Umbilical cord (tissue), 2 donors: Measurements from ENCODE around the gene MSH4. TPM values are rescaled to one million over a fixed set of nuclear protein-coding genes. Genes with fewer than 3 reads are reported as not detected.
A peak's percentile ranks its signal among the peaks of the same experiment; 100 is the strongest.
"Not testable (repeated sequence)": the region's sequence is repeated elsewhere in the genome, so short reads cannot be mapped to it uniquely, and the experiment has no call there.

Experiments used
- DNase-seq: peaks from one replicate; pipeline ENCODE4 v3.0.0-alpha.2; 2015; ENCODE audit warnings: low spot score
- total RNA-seq: library from RNA; depleted of rRNA; stranded (reverse); fragments of >200 nt; gene quantifications from one replicate; pipeline ENCODE4 v1.2.3, GENCODE V29; 2014; ENCODE audit warnings: low replicate concordance; ENCODE audit not compliant: insufficient read depth

Gene MSH4
- total RNA-seq, 1 donor from 2014 or later, result 0.24 TPM

- DNase-seq, result no peak
These were observed 934 bp upstream of the MSH4 start for GRCh38 chr1:75795703-75796193.

- DNase-seq, result no peak
These were observed 549 bp downstream of the MSH4 start for GRCh38 chr1:75797273-75797588.

DNA sequence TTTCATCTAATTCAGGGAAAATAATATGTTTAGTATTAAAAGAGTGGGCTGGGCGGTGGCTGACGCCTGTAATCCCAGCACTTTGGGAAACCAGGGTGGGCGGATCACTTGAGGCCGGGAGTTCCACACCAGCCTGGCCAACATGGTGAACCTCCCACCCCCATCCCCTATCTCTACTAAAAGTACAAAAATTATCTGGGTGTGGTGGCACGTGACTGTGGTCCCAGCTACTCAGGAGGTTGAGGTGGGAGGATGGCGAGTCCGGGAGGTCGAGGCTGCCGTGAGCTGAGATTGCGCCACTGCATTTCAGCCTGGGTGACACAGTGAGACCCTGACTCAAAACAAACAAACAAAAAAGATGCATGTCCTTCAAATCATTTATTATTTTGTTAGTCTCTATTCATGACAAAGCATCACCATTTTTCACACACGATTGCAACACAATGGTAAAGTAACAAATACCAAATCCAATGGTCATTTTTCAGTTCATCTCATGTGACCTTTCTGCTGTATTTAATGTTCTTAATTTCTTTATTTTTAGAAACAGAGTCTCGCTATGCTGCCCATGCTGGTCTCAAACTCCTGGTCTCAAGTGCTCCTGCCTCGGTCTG, 1.0 kb downstream of the MSH4 start:
- DNase-seq, result no peak

GRCh38 chr1:75801480-75801879, 4.8 kb downstream of the MSH4 start:
- DNase-seq, result not testable (repeated sequence)

- DNase-seq, result no peak
These were observed 12.2 kb downstream of the MSH4 start for GRCh38 chr1:75808921-75809320.

- DNase-seq, result not testable (repeated sequence)
These were observed 13.4 kb downstream of the MSH4 start for GRCh38 chr1:75810113-75810512.

DNA sequence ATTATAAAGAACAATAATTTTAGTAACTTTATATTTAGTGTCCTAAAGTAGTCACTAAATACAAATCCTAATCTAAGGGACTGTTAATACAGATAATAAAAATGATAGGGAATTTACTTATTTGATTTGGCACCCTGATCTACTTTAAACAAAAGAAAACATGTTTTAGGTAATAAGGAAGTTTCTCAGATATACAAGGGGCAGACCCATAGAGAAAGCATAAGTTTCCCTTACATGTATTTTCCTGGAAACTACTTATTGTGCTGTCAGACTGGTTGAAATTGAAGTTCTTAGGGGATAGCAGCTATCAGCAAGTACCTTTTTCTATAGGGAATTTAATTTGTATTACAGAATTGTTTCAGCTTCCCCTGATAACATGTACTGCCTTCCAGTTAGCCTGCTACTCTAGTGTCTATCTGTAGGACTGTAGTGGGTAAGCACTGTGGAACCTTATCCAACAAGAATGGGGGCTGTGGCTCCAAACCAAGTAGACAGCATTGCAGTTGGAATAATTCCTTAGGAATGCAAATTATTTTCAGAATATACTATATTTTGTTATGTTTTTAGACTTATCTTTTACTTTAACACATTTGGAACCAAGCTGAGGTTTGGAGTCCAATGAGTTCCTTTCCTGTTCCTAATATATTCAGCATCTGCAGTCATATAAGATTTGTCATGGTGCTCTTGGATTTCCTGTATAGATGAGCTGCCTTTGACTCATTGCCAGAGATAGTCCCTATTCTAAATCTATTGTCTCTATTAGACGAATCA, 14.7 kb downstream of the MSH4 start:
- DNase-seq, result no peak

GRCh38 chr1:75812065-75812464, 15.4 kb downstream of the MSH4 start:
- no peak for DNase-seq

DNA sequence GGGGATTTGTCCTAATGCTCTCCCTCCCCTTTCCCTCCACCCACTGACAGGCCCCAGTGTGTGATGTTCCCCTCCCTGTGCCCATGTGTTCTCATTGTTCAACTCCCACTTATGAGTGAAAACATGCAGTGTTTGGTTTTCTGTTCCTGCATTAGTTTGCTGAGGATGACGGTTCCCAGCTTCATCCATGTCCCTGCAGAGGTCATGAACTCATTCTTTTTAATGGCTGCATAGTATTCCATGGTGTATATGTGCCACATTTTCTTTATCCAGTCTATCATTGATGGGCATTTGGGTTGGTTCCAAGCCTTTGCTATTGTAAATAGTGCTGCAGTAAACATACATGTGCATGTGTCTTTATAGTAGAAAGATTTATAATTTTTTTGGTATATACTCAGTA, 26.9 kb downstream of the MSH4 start:
- DNase-seq, result not testable (repeated sequence)

GRCh38 chr1:75836528-75837100, 39.9 kb downstream of the MSH4 start:
- no peak for DNase-seq

DNA sequence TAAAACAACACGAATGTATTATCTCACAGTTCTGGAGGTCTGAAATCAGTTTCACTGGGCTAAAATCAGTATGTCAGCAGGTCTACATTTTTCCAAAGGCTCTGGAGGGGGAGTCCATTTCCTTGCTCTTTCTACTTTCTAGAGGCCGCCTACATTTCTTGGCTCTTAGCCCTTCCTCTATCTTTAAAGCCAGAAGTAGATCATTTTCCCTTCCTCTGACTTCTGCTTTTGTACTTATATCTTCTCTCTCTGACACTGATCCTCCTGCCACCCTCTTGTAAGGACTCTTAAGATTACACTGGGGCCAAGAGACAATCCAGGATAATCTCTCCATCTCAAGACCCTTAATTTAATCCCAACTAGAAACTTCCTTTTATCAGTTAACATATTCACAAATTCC, 41.4 kb downstream of the MSH4 start:
- no peak for DNase-seq

DNA sequence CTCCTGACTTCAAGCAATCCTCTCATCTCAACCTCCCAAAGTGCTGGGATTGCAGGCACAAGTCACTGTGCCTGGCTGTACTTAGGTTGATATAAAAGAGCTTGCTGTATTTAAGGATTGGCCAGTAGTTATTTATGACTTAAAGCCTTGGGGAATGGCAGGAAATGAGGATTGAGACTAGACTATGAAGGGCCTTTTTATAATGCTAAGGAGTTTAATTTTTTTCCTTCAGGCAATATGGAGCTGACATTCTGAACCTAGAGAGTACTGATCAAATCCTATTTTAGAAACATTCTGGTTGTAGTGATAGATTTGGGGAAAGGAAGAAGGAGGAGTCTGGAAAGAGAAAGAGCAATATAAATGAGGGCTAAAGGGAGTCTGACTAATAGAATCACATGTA, 44.7 kb downstream of the MSH4 start:
- no peak for DNase-seq

- DNase-seq, result no peak
These were observed 48.9 kb downstream of the MSH4 start for GRCh38 chr1:75845576-75845975.

DNA sequence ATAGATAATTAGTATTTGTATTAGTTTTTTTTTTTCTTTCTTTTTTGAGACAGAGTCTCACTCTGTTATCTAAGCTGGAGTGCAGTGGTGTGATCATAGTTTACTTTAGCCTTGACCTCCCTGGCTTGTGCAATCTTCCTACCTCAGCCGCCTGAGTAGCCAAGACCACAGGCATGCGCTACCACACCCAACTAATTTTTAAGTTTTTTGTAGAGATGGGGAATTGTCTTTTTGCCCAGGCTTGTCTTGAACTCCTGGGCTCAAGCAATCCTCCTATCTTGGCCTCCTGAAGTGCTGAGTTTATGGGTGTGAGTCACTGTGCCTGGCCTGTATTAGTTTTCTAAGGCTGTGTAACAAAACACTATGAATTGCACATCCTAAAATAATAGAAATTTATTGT, 58.3 kb downstream of the MSH4 start:
- no peak for DNase-seq

- DNase-seq, result no peak
These were observed 59.1 kb downstream of the MSH4 start for GRCh38 chr1:75855734-75856133.

DNA sequence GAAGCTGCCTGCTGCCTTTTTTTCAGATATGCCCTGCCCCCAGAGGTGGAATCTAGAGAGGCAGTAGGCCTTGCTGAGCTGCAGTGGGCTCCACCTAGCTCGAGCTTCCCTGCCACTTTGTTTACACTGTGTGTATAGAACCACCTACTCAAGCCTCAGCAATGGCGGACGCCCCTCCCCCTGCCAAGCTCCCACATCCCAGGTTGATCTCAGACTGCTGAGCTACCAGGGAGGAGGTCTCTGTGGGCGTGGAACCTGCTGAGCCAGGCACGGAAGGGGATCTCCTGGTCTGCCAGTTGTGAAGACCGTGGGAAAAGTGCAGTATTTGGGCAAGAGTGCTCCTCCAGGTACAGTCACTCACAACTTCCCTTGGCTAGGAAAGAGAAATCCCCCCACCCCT, 65.1 kb downstream of the MSH4 start:
- no peak for DNase-seq

DNA sequence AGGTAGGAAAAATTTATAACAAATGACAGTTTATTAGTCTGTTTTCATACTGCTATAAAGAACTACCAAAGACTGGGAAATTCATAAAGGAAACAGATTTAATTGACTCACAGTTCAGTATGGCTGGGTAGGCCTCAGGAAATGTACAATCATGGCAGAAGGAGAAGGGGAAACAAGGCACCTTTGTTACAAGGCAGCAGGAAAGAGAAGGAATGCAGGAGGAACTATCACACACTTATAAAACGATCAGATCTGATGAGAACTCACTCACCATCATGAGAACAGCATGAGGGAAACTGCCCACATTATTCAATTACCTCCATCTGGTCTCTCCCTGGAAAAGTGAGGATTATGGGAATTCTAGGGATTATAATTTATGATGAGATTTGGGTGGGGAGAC, 74.3 kb downstream of the MSH4 start:
- DNase-seq, result no peak

- no peak for DNase-seq
These were observed 83.3 kb downstream of the MSH4 start for GRCh38 chr1:75879985-75880384.

DNA sequence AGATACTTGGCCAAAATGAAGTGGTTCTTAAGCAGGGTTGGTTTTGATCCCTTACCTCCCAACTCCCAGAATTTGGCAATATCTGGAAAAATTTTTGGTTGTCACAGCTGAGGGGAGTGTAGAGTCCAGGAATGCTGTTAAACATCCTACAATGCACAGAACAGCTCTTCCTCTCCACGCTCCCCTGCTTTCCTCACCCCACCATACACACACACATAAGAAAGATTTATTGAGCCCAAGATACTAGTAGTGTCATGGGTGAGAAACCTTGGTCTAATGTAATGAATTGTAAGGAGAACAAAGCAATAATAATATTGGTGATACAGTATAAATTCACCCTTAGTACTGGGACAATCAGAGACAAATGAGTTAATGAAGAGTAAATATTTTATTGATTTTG, 87.8 kb downstream of the MSH4 start:
- no peak for DNase-seq

DNA sequence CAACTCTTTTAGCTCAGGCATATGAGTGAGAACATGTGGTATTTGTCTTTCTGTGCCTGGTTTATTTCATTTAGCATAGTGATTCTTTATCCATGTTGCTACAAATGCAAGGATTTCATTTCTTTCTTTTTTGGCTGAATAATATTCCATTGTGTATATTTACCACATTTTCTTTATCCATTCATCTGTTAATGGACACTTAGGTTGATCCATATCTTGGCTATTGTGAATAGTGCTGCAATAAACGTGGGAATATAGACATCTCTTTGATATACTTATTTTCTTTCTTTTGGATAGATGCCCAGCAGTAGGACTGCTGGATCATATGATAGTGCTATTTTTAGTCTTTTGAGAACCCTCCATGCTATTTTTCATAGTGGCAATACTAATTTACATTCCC, 104.7 kb downstream of the MSH4 start:
- no peak for DNase-seq

- DNase-seq, result peak; percentile 39
These were observed 112.1 kb downstream of the MSH4 start for GRCh38 chr1:75908717-75909152.

- no peak for DNase-seq
These were observed 120.2 kb downstream of the MSH4 start for GRCh38 chr1:75916834-75917233.

- DNase-seq, result no peak
These were observed 126.0 kb downstream of the MSH4 start for GRCh38 chr1:75922698-75923097.
